Left lung (tissue), 10 donors: ENCODE results near the gene ZNF664. TPM values are rescaled to one million over a fixed set of nuclear protein-coding genes. Genes with fewer than 3 reads are reported as not detected.

Source experiments
- ATAC-seq: fragments of 200-7000 bp; cut with Tn5 transposase; one replicate; pipeline ENCODE4 v1.9.1; 2020; ENCODE audit warnings: moderate library complexity
- DNase-seq, 4 donors: peaks; one replicate each; pipeline ENCODE4 v3.0.0-alpha.2; 2013 to 2020
- H3K27ac ChIP-seq, 2 donors: fragments of 200-600 bp; sonication (generic) in 1 of 2; one replicate each; pipeline versions ENCODE4 v1.5.0 to v1.8.0; 2020 to 2021
- H3K27me3 ChIP-seq, 2 donors: fragments of 200-600 bp; sonication (generic) in 1 of 2; one replicate each; pipeline versions ENCODE4 v1.5.0 to v1.8.0; 2020 to 2021
- H3K36me3 ChIP-seq, 2 donors: fragments of 200-600 bp; sonication (generic) in 1 of 2; one replicate each; pipeline versions ENCODE4 v1.5.0 to v1.8.0; 2020 to 2021
- H3K4me1 ChIP-seq, 2 donors: fragments of 200-600 bp; one replicate each; pipeline ENCODE4 v1.8.0; 2021
- H3K4me3 ChIP-seq, 2 donors: fragments of 200-600 bp; sonication (generic) in 1 of 2; one replicate each; pipeline versions ENCODE4 v1.5.0 to v1.8.0; 2020 to 2021; ENCODE audit warnings: mild to moderate bottlenecking in 1 of 2
- H3K9me3 ChIP-seq, 2 donors: fragments of 200-600 bp; sonication (generic) in 1 of 2; one replicate each; pipeline versions ENCODE4 v1.5.0 to v1.8.0; 2020 to 2021
- intact Hi-C, 2 donors: fragments of 100-400 bp; cut with DNase I; formaldehyde crosslinking; loops; one replicate each; pipeline versions ENCODE4 v1.11.2 to v1.14.2; 2022
- polyA plus RNA-seq, 6 donors: library from polyadenylated mRNA; unstranded; fragments of 120-200 nt; gene quantifications; one replicate each; pipeline ENCODE4 v1.2.1, GENCODE V29; 2013; ENCODE audit not compliant: insufficient read length in 6 of 6
- total RNA-seq, 2 donors: library from RNA; stranded (reverse); fragmentation: NEBNext Ultra II Directional; extraction: Animal tissue kit (Norgen Biotek cat#: 25700); gene quantifications; one replicate each; pipeline ENCODE4 v1.2.1, GENCODE V29; 2021
- TF ChIP-seq, protein P1 (sequence below), 2 donors: fragments of 200-600 bp; sonication (generic) in 1 of 2; IDR thresholded peaks; one replicate each; pipeline versions ENCODE4 v1.5.0 to v1.8.0; 2021; ENCODE audit warnings: antibody characterized with exemption in 2 of 2
- donor health status: DM: no; HTN: yes; CAD: no.
- donor health status: DM: no; HTN: no; CAD: no.

ZNF664 gene
- total and polyA plus RNA-seq, 8 donors = 85.8 to 169 (median 144) TPM

GRCh38 chr12:124009781-124010180 is 36.8 kb downstream of the ZNF664 start:
- Histone ChIP-seq H3K4me3 (no peak overlapping the region), H3K27me3 (no peaks in the 10 kb centered on the region), H3K9me3 (no peaks in the 10 kb centered on the region), H3K4me1 (peaks cover 0 to 16% of the 10 kb centered on the region in 2 donors), H3K36me3 (peaks cover 0 to 42% of the 10 kb centered on the region in 2 donors), H3K27ac (no peak overlapping the region)
- TF ChIP-seq, protein P1, sequence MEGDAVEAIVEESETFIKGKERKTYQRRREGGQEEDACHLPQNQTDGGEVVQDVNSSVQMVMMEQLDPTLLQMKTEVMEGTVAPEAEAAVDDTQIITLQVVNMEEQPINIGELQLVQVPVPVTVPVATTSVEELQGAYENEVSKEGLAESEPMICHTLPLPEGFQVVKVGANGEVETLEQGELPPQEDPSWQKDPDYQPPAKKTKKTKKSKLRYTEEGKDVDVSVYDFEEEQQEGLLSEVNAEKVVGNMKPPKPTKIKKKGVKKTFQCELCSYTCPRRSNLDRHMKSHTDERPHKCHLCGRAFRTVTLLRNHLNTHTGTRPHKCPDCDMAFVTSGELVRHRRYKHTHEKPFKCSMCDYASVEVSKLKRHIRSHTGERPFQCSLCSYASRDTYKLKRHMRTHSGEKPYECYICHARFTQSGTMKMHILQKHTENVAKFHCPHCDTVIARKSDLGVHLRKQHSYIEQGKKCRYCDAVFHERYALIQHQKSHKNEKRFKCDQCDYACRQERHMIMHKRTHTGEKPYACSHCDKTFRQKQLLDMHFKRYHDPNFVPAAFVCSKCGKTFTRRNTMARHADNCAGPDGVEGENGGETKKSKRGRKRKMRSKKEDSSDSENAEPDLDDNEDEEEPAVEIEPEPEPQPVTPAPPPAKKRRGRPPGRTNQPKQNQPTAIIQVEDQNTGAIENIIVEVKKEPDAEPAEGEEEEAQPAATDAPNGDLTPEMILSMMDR (IDR thresholded peaks at IDR 0.05) = no peak
- DNase-seq (no peak), ATAC-seq (no peak)
- intact Hi-C loops = no loop called here

DNA sequence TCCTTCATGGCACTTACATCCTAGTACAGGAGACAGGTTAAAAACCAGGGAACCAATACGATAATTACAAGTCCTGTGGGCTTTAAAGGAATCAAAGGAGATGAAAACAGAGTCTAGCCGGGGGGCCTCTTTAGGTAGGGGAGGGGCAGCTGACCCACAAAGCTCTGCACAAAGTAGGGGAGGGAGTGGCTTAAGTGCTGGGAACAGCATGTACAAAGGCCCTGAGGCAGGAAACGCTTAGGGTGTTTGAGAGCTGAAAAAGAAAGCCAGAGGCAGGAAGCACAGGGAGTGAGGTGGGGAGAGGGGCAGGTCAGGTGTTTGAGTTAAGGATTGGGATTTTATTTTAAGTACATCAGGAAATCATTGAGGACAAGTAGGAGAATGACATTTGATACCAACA is 37.7 kb downstream of the ZNF664 start:
- intact Hi-C loops = no loop called here
- no peak overlapping the region for H3K27ac ChIP-seq
- peaks cover 0 to 45% of the 10 kb centered on the region in 2 donors for H3K36me3 ChIP-seq
- no peaks in the 10 kb centered on the region for H3K27me3 ChIP-seq
- no peak overlapping the region for H3K4me3 ChIP-seq
- ATAC-seq = no peak
- DNase-seq = no peak
- no peaks in the 10 kb centered on the region for H3K9me3 ChIP-seq
- TF ChIP-seq, protein P1 (IDR thresholded peaks at IDR 0.05) = no peak
- peaks cover 0 to 16% of the 10 kb centered on the region in 2 donors for H3K4me1 ChIP-seq

DNA sequence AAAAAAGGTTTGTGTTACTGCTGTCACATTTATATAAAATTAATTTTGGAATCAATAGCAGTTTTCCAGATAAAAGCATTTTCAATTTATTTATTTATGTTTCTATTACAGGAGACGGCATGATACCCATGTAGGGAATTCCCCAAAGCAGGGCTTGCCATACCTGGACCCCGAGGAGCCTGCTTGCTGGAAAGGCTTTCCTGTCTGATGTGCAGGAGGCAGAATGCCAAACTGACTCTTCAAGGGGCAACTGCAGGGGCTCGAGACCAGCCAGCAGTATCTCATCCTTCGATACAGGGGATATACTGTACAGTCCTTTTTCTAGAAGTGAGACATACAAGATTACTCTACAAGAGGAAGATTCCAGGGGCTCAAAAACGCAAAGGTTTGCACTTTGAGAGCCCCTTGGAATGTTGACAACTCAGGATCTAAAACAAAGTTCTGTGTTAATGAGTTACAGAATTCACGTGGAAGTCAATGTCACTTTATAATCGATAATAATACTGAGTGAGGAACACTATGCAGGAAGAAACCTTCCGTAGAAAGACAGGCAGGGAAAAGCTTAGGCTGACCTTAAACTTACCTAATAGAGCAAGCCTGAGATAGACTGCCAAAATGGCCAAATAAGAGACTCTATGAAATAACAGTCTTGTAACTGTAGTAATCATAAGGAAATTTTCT is 38.6 kb downstream of the ZNF664 start:
- H3K4me3 ChIP-seq = no peak overlapping the region
- H3K27me3 ChIP-seq = no peaks in the 10 kb centered on the region
- no peaks in the 10 kb centered on the region for H3K9me3 ChIP-seq
- peaks cover 0 to 8% of the 10 kb centered on the region in 2 donors for H3K4me1 ChIP-seq
- H3K27ac ChIP-seq = no peak overlapping the region
- no peak for ATAC-seq
- TF ChIP-seq, protein P1 (IDR thresholded peaks at IDR 0.05) = no peak
- intact Hi-C loops = no loop called here
- DNase-seq = no peak
- H3K36me3 ChIP-seq = peaks cover 0 to 46% of the 10 kb centered on the region in 2 donors

GRCh38 chr12:124013073-124013472 is 40.1 kb downstream of the ZNF664 start:
- ATAC-seq (no peak), DNase-seq (no peak)
- TF ChIP-seq, protein P1 (IDR thresholded peaks at IDR 0.05) = no peak
- intact Hi-C loops = no loop called here
- Histone ChIP-seq H3K9me3 (no peaks in the 10 kb centered on the region), H3K27ac (no peak overlapping the region), H3K4me3 (no peak overlapping the region), H3K27me3 (no peaks in the 10 kb centered on the region), H3K4me1 (no peaks in the 10 kb centered on the region), H3K36me3 (peaks cover 0 to 46% of the 10 kb centered on the region in 2 donors)

GRCh38 chr12:124015494-124016461 is 42.8 kb downstream of the ZNF664 start:
- no peak overlapping the region for H3K27ac ChIP-seq
- TF ChIP-seq, protein P1 (IDR thresholded peaks at IDR 0.05) = no peak
- ATAC-seq (no peak), DNase-seq (no peak)
- H3K9me3 ChIP-seq = no peaks in the 10 kb centered on the region
- H3K4me1 ChIP-seq = no peaks in the 10 kb centered on the region
- H3K36me3 ChIP-seq = peaks cover 0 to 40% of the 10 kb centered on the region in 2 donors
- H3K4me3 ChIP-seq = no peak overlapping the region
- intact Hi-C loops = no loop called here
- no peaks in the 10 kb centered on the region for H3K27me3 ChIP-seq
